COR-L47 (cell line): Measurements from ENCODE around the gene PIP4K2C.
"Not testable (repeated sequence)": the region's sequence is repeated elsewhere in the genome, so short reads cannot be mapped to it uniquely, and the experiment has no call there.

Experiments used
- DNase-seq: peaks from one replicate; lab custom pipeline; 2025; lab: John Stamatoyannopoulos, UW

The PIP4K2C gene

GRCh38 chr12:57560516-57560915, 30.5 kb upstream of the PIP4K2C start:
- DNase-seq = no peak

GRCh38 chr12:57561117-57561516, 29.9 kb upstream of the PIP4K2C start:
- DNase-seq = not testable (repeated sequence)

- no peak for DNase-seq
Observed at GRCh38 chr12:57563358-57563757, 27.6 kb upstream of the PIP4K2C start.

GRCh38 chr12:57564178-57564740, 26.7 kb upstream of the PIP4K2C start:
- no peak for DNase-seq

GRCh38 chr12:57568838-57569237, 22.2 kb upstream of the PIP4K2C start:
- no peak for DNase-seq

- no peak for DNase-seq
Observed at GRCh38 chr12:57569858-57570257, 21.1 kb upstream of the PIP4K2C start.

GRCh38 chr12:57570438-57570837, 20.6 kb upstream of the PIP4K2C start:
- not testable (repeated sequence) for DNase-seq

- DNase-seq = no peak
Observed at GRCh38 chr12:57571926-57572762, 18.8 kb upstream of the PIP4K2C start.

- DNase-seq = no peak
Observed at GRCh38 chr12:57574795-57575194, 16.2 kb upstream of the PIP4K2C start.

GRCh38 chr12:57575771-57576612, 15.0 kb upstream of the PIP4K2C start:
- no peak for DNase-seq

GRCh38 chr12:57576613-57577160, 14.3 kb upstream of the PIP4K2C start:
- DNase-seq = no peak

GRCh38 chr12:57577981-57578758, 12.8 kb upstream of the PIP4K2C start:
- no peak for DNase-seq

GRCh38 chr12:57579011-57579410, 12.0 kb upstream of the PIP4K2C start:
- no peak for DNase-seq

- no peak for DNase-seq
Observed at GRCh38 chr12:57579677-57580465, 11.1 kb upstream of the PIP4K2C start.

- DNase-seq = no peak
Observed at GRCh38 chr12:57580466-57580795, 10.6 kb upstream of the PIP4K2C start.

GRCh38 chr12:57581802-57582201, 9.2 kb upstream of the PIP4K2C start:
- DNase-seq = no peak

- DNase-seq = no peak
Observed at GRCh38 chr12:57582440-57582839, 8.6 kb upstream of the PIP4K2C start.

GRCh38 chr12:57583008-57583831, 7.8 kb upstream of the PIP4K2C start:
- DNase-seq = peak; percentile 92

GRCh38 chr12:57584050-57584449, 6.9 kb upstream of the PIP4K2C start:
- DNase-seq = no peak

- no peak for DNase-seq
Observed at GRCh38 chr12:57584690-57585089, 6.3 kb upstream of the PIP4K2C start.
